ENCODE results near the gene MS4A10. TPM values are rescaled to one million over a fixed set of nuclear protein-coding genes. Genes with fewer than 3 reads are reported as not detected.

MS4A10 gene
- not detected for total RNA-seq

- H3K27me3 Mint-ChIP-seq = no peaks in the 10 kb centered on the region
- H3K4me3 Mint-ChIP-seq = no peak within 1 kb of the TSS
- H3K9me3 Mint-ChIP-seq = no peaks in the 10 kb centered on the region
- ATAC-seq = no peak
- no peak for DNase-seq (ENCODE audit: low spot score)
- H3K27ac Mint-ChIP-seq = no peak within 1 kb of the TSS
- H3K36me3 Mint-ChIP-seq = no peaks in the 10 kb centered on the region
- no peaks in the 10 kb centered on the region for H3K4me1 Mint-ChIP-seq (ENCODE audit: low read depth in 2 of 2)
These were observed at the start of gene MS4A10 for GRCh38 chr11:60785136-60785535. TSS of gene MS4A10 (plus strand) at chr11:60785333. CDS start at chr11:60790336, 5,003 bp downstream.

- Mint-ChIP-seq H3K27ac (no peak overlapping the region), H3K27me3 (peaks cover 15 to 26% of the 10 kb centered on the region in 2 donors), H3K4me3 (no peak overlapping the region), H3K9me3 (no peaks in the 10 kb centered on the region), H3K4me1 (ENCODE audit: low read depth in 2 of 2) (no peaks in the 10 kb centered on the region), H3K36me3 (no peaks in the 10 kb centered on the region)
- ATAC-seq = no peak
- no peak for DNase-seq (ENCODE audit: low spot score)
These were observed 46.0 kb upstream of the MS4A10 start for GRCh38 chr11:60739114-60739513.

GRCh38 chr11:60740573-60740972 is 44.6 kb upstream of the MS4A10 start:
- no peaks in the 10 kb centered on the region for H3K9me3 Mint-ChIP-seq
- H3K4me3 Mint-ChIP-seq = no peak overlapping the region
- peaks cover 15 to 39% of the 10 kb centered on the region in 2 donors for H3K27me3 Mint-ChIP-seq
- no peaks in the 10 kb centered on the region for H3K4me1 Mint-ChIP-seq (ENCODE audit: low read depth in 2 of 2)
- ATAC-seq (peak in 1 of 2 donors; percentile 3), DNase-seq (ENCODE audit: low spot score) (no peak)
- H3K36me3 Mint-ChIP-seq = no peaks in the 10 kb centered on the region
- no peak overlapping the region for H3K27ac Mint-ChIP-seq

GRCh38 chr11:60741421-60741820 is 43.7 kb upstream of the MS4A10 start:
- Mint-ChIP-seq H3K36me3 (no peaks in the 10 kb centered on the region), H3K27ac (no peak overlapping the region), H3K4me1 (ENCODE audit: low read depth in 2 of 2) (no peaks in the 10 kb centered on the region), H3K9me3 (no peaks in the 10 kb centered on the region), H3K4me3 (no peak overlapping the region), H3K27me3 (peaks cover 13 to 45% of the 10 kb centered on the region in 2 donors)
- DNase-seq (ENCODE audit: low spot score) (no peak), ATAC-seq (no peak)

- peaks cover 8 to 35% of the 10 kb centered on the region in 2 donors for H3K27me3 Mint-ChIP-seq
- no peak overlapping the region for H3K27ac Mint-ChIP-seq
- no peak for DNase-seq (ENCODE audit: low spot score)
- H3K4me1 Mint-ChIP-seq (ENCODE audit: low read depth in 2 of 2) = no peaks in the 10 kb centered on the region
- no peaks in the 10 kb centered on the region for H3K36me3 Mint-ChIP-seq
- H3K4me3 Mint-ChIP-seq = no peak overlapping the region
- peaks cover 4% of the 10 kb centered on the region for H3K9me3 Mint-ChIP-seq
- no peak for ATAC-seq
These were observed 42.1 kb upstream of the MS4A10 start for GRCh38 chr11:60743058-60743457.

GRCh38 chr11:60744114-60744513 is 41.0 kb upstream of the MS4A10 start:
- ATAC-seq (no peak), DNase-seq (ENCODE audit: low spot score) (no peak)
- H3K36me3 Mint-ChIP-seq = no peaks in the 10 kb centered on the region
- H3K4me3 Mint-ChIP-seq = no peak overlapping the region
- no peak overlapping the region for H3K27ac Mint-ChIP-seq
- peaks cover 4% of the 10 kb centered on the region for H3K9me3 Mint-ChIP-seq
- H3K27me3 Mint-ChIP-seq = peaks cover 3 to 25% of the 10 kb centered on the region in 2 donors
- no peaks in the 10 kb centered on the region for H3K4me1 Mint-ChIP-seq (ENCODE audit: low read depth in 2 of 2)

- Mint-ChIP-seq H3K27ac (no peak overlapping the region), H3K27me3 (peaks cover 2 to 31% of the 10 kb centered on the region in 2 donors), H3K4me3 (no peak overlapping the region), H3K9me3 (peaks cover 4% of the 10 kb centered on the region), H3K4me1 (ENCODE audit: low read depth in 2 of 2) (no peaks in the 10 kb centered on the region), H3K36me3 (no peaks in the 10 kb centered on the region)
- ATAC-seq (no peak), DNase-seq (ENCODE audit: low spot score) (no peak)
These were observed 37.7 kb upstream of the MS4A10 start for GRCh38 chr11:60747359-60747873.

GRCh38 chr11:60748225-60748624 is 36.9 kb upstream of the MS4A10 start:
- no peak for DNase-seq (ENCODE audit: low spot score)
- Mint-ChIP-seq H3K4me3 (no peak overlapping the region), H3K9me3 (peaks cover 4% of the 10 kb centered on the region), H3K36me3 (no peaks in the 10 kb centered on the region), H3K4me1 (ENCODE audit: low read depth in 2 of 2) (no peaks in the 10 kb centered on the region), H3K27me3 (peaks cover 5 to 31% of the 10 kb centered on the region in 2 donors), H3K27ac (no peak overlapping the region)
- ATAC-seq = no peak

GRCh38 chr11:60748821-60749220 is 36.3 kb upstream of the MS4A10 start:
- no peak overlapping the region for H3K4me3 Mint-ChIP-seq
- H3K27ac Mint-ChIP-seq = no peak overlapping the region
- H3K4me1 Mint-ChIP-seq (ENCODE audit: low read depth in 2 of 2) = no peaks in the 10 kb centered on the region
- H3K9me3 Mint-ChIP-seq = peaks cover 4% of the 10 kb centered on the region
- H3K27me3 Mint-ChIP-seq = peaks cover 5 to 31% of the 10 kb centered on the region in 2 donors
- H3K36me3 Mint-ChIP-seq = no peaks in the 10 kb centered on the region
- ATAC-seq (no peak), DNase-seq (ENCODE audit: low spot score) (no peak)

GRCh38 chr11:60750911-60751310 is 34.2 kb upstream of the MS4A10 start:
- DNase-seq (ENCODE audit: low spot score) = no peak
- H3K36me3 Mint-ChIP-seq = no peaks in the 10 kb centered on the region
- no peaks in the 10 kb centered on the region for H3K4me1 Mint-ChIP-seq (ENCODE audit: low read depth in 2 of 2)
- H3K27ac Mint-ChIP-seq = no peak overlapping the region
- H3K9me3 Mint-ChIP-seq = peaks cover 4% of the 10 kb centered on the region
- H3K4me3 Mint-ChIP-seq = no peak overlapping the region
- H3K27me3 Mint-ChIP-seq = peaks cover 7 to 14% of the 10 kb centered on the region in 2 donors
- ATAC-seq = no peak

GRCh38 chr11:60753309-60753708 is 31.8 kb upstream of the MS4A10 start:
- no peak overlapping the region for H3K4me3 Mint-ChIP-seq
- H3K27me3 Mint-ChIP-seq = peaks cover 9 to 14% of the 10 kb centered on the region in 2 donors
- no peaks in the 10 kb centered on the region for H3K4me1 Mint-ChIP-seq (ENCODE audit: low read depth in 2 of 2)
- ATAC-seq (no peak), DNase-seq (ENCODE audit: low spot score) (no peak)
- no peaks in the 10 kb centered on the region for H3K9me3 Mint-ChIP-seq
- H3K27ac Mint-ChIP-seq = no peak overlapping the region
- H3K36me3 Mint-ChIP-seq = no peaks in the 10 kb centered on the region

GRCh38 chr11:60754887-60755286 is 30.2 kb upstream of the MS4A10 start:
- no peak for DNase-seq (ENCODE audit: low spot score)
- H3K4me3 Mint-ChIP-seq = no peak overlapping the region
- H3K27me3 Mint-ChIP-seq = peaks cover 13 to 26% of the 10 kb centered on the region in 2 donors
- no peaks in the 10 kb centered on the region for H3K9me3 Mint-ChIP-seq
- ATAC-seq = no peak
- H3K36me3 Mint-ChIP-seq = no peaks in the 10 kb centered on the region
- H3K4me1 Mint-ChIP-seq (ENCODE audit: low read depth in 2 of 2) = no peaks in the 10 kb centered on the region
- H3K27ac Mint-ChIP-seq = no peak overlapping the region

- no peak within 1 kb of the TSS for H3K4me3 Mint-ChIP-seq
- no peaks in the 10 kb centered on the region for H3K4me1 Mint-ChIP-seq (ENCODE audit: low read depth in 2 of 2)
- no peaks in the 10 kb centered on the region for H3K9me3 Mint-ChIP-seq
- ATAC-seq (no peak), DNase-seq (ENCODE audit: low spot score) (no peak)
- H3K36me3 Mint-ChIP-seq = no peaks in the 10 kb centered on the region
- H3K27ac Mint-ChIP-seq = no peak within 1 kb of the TSS
- H3K27me3 Mint-ChIP-seq = peaks cover 22 to 31% of the 10 kb centered on the region in 2 donors
These were observed 28.7 kb upstream of the MS4A10 start, which contains the start of gene MS4A15 for GRCh38 chr11:60756307-60757032. TSS of gene MS4A15 (plus strand) at chr11:60756867. CDS start at chr11:60763734, 6,867 bp downstream.

GRCh38 chr11:60757231-60757800 is 27.8 kb upstream of the MS4A10 start:
- ATAC-seq (no peak), DNase-seq (ENCODE audit: low spot score) (no peak)
- peaks cover 22 to 32% of the 10 kb centered on the region in 2 donors for H3K27me3 Mint-ChIP-seq
- no peaks in the 10 kb centered on the region for H3K4me1 Mint-ChIP-seq (ENCODE audit: low read depth in 2 of 2)
- H3K4me3 Mint-ChIP-seq = no peak overlapping the region
- H3K9me3 Mint-ChIP-seq = no peaks in the 10 kb centered on the region
- no peaks in the 10 kb centered on the region for H3K36me3 Mint-ChIP-seq
- no peak overlapping the region for H3K27ac Mint-ChIP-seq

All from natural killer cell treated with Interleukin-12 subunit alpha and Interleukin-12 subunit beta and Interleukin-15 and Interleukin-18, amount 100 ng/mL, for 72 hours (primary cell).